ENCODE results near the gene VAV2.

Gene VAV2

DNA sequence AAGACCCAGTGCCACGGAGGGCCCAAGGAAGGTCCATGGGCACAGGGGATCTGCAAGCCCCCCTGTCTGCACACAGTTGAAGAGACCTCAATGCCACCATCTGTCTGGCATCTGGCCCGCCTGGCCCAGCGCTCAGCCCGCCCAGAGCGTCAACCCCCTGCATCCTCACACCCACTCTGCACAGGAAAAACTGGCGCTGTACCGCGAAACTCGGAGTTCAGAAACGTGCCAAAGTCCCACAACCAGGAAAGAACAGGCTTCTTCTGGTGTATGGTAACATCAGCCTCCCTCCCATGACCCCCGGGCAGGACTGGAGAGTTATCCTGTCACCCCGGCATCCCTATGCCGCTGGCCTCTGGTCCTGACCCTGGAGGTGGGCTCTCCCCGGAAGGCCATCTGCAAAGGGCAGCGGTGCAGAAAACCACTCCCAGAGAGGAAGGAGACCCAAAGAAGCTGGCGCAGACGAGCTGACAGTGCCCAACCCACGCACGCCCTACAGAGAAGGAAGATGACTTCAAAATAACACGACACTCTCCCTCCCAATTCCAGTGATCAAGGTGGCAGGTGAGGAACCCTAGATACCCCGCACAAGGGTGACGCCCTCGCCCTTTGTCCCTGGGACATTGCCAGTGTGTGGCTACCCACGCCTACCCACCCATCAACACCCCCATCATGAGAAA lies 18.9 kb downstream of the VAV2 start:
- no peak for DNase-seq (ENCODE audit: low spot score in 2 of 2)

DNA sequence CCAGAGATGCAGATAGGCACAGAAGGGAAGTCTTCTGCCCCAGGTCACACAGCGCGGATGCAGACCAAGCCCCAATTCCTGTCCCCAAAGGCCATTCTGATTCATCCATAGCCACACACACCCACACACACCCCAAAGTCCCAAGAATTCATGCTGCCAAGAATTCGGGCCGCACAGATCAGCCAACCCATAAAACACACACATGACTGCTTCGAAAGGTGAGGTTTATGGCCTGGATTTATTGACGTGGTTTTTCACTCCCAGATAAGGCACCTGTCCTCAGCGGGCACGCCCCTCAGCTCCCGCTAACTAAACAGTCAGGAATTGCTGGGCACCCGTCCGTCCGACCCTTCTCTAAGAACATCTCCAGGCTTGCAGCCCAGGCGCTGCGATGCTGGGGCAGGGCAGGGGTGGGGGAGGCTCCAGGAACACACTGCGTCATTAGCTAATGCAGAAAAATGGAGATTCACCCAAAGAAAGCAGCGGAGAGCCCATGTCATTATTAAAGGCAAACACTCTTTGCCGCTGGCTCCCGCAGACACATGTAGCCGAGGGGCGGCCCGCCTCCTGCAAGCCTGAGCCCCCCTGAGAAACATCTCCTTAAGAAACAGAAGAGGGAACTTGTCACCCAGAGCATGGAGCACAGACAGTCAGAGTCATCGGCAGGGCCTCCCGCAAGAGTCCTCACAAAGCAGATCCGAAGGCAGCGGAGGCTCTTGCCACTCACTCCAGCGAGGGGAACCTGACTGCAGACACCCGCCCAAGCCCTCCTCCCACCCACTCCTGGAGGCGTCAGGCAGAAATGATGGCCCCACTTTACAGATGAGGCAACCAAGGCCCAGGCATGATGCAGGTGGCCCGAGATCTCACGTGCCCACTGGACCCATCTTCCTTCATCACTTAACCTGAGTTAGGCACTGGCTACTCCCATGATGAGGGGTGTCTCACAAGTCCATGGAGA lies 19.9 kb downstream of the VAV2 start:
- Mint-ChIP-seq H3K9me3 (no peaks in the 10 kb centered on the region), H3K27ac (no peak overlapping the region), H3K4me1 (peaks cover 18% of the 10 kb centered on the region), H3K36me3 (no peaks in the 10 kb centered on the region), H3K4me3 (no peak overlapping the region)
- DNase-seq (ENCODE audit: low spot score in 2 of 2) (no peak), ATAC-seq (no peak)

More for the DNA sequence above, 18.9 kb downstream of the VAV2 start:
- Mint-ChIP-seq H3K27ac (no peak overlapping the region), H3K9me3 (no peaks in the 10 kb centered on the region), H3K4me3 (no peak overlapping the region), H3K4me1 (peaks cover 17% of the 10 kb centered on the region), H3K36me3 (no peaks in the 10 kb centered on the region)
- no peak for ATAC-seq

DNA sequence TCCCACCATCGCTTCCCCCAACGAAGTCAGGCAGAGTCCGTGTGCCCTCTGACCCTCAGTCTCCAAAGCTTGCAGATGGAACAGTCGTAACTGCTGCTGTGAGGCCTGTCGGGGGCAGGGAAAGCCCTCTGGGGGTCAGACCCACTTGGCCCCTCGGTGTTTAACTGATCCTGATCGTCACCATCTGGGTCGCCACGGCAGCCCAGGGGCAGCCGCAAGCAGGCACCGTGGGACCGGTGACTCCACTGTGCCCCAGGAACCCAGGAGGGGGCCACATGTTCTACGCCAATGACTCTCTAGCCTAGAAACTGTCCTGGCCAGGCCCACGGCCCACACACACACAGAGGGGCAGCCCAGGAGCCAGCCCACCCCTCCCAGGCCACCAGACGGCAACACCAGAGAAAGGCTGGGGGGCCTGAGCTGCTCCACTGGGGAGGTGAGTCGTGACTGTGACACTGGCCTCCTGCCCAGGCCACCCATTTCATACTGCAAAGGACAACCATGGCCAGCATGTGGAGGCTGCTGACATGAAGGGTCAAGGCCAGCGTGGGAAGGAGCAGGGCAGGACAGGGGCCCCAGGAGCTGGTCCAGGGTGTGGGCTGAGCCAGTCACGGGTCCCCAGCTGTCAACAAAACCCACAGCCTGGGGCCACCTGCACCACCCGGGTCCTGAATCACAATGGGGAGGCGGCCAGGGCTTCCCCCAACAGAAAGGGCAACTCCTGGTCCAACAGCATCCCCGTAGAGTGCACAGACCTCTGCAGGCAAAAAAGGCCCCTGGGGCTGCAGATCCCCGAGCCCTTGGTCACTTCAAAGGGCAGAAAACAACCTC lies 20.8 kb downstream of the VAV2 start:
- no peaks in the 10 kb centered on the region for H3K36me3 Mint-ChIP-seq
- H3K9me3 Mint-ChIP-seq: no peaks in the 10 kb centered on the region
- no peak for ATAC-seq
- H3K4me1 Mint-ChIP-seq: peaks cover 22% of the 10 kb centered on the region
- DNase-seq (ENCODE audit: low spot score in 2 of 2): no peak
- no peak overlapping the region for H3K4me3 Mint-ChIP-seq
- H3K27ac Mint-ChIP-seq: no peak overlapping the region

DNA sequence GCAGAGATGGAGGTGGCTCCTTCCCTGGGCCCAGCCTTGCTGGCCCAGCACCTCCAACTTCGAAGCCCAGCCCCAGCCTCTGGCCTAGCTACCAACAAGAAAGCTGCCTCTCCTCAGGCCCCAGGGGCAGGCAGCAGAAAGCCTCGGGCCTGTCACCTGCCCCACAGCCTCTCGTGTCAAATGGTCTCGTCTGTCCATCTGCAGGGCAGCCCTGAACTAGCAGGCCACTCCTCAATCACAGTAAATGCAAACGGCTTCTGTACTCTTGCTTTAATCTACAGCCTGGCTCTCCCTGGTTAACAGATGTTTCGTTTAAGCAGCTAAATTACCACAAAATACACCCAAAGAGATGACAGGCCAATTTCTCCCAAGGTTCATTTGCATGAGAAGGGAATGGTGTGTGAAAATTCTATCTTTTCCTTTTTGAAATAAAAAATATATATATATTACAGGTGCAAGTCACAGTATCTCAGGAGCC lies 21.5 kb downstream of the VAV2 start:
- Mint-ChIP-seq H3K4me1 (peaks cover 29% of the 10 kb centered on the region), H3K36me3 (no peaks in the 10 kb centered on the region), H3K27ac (no peak overlapping the region), H3K4me3 (no peak overlapping the region), H3K9me3 (peaks cover 5% of the 10 kb centered on the region)
- DNase-seq (ENCODE audit: low spot score in 2 of 2) (no peak), ATAC-seq (no peak)

DNA sequence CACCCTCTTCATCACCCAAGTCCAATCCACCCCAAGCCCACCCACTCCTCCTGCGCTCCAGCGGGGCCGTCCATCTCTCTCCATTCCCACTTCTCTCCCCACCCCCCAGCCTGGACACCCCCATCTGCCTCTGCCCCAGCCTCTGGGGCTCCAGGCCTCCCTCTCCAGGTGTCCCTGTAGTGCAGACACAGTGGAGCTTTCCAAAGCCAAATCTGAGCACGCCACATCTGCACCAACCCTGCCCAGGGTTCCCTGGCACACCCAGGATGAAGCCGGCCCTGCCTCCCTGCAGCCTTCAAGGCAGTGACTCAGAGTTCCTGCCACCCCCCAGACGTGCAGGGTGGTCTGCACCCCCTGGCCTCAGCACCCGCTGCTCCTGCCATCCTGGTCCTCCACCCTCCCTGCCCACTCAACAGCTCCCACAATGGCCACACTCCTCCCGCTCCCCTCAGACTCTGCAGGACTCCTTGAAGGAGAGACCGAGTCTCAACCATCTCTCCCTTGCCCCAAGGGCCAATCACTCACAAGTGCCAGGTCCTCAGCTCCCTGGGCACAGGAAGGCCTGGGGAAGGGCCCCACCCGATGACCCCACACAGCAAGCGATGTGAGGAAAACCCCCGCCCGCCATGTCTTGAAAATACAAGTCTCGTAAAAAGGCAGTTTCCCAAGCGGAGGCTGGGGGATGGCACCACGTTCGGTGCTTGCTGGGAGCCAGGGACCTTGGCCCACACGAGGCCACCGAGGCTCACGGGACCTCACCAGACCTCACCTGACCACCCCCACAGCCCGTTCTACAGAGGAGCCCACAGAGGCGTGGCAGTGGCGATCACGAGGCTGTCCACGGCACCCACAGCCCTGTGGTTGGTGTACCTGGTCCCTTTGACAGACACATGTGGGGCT lies 22.2 kb downstream of the VAV2 start:
- no peak for DNase-seq (ENCODE audit: low spot score in 2 of 2)
- Mint-ChIP-seq H3K4me3 (no peak overlapping the region), H3K4me1 (peaks cover 25% of the 10 kb centered on the region), H3K9me3 (peaks cover 6% of the 10 kb centered on the region), H3K27ac (no peak overlapping the region), H3K36me3 (no peaks in the 10 kb centered on the region)
- ATAC-seq: no peak

DNA sequence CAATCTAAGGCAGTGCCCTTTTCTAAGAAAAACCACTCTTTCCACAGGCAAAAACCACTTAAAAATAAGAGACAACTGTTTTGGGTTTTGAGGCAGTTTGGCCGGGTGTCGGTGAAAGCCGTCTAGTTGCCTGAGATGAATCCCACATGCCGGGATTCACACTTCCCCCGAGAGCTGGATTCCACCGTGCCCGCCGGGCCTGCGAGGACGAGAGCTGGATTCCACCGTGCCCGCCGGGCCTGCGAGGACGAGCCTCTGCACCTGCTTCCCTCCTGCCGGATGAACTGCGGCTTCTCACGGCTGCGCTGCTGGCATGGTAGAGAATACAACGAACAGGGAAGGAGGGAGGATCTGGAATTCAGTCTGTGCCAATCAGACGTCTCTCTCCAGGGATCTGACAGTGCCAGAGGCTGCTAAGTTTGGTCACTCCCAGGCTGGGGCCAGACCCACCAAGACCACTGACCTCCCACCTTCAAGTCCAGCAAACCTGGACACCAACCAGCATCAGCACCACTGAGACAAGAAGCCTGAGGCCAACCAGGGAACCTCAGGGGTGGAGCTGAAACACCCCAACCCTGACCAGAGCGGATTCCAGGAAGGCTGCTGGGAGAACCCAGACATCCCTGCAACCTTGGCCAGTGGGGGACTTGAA lies 23.0 kb downstream of the VAV2 start:
- H3K36me3 Mint-ChIP-seq: no peaks in the 10 kb centered on the region
- no peak for DNase-seq (ENCODE audit: low spot score in 2 of 2)
- H3K27ac Mint-ChIP-seq: no peak overlapping the region
- H3K4me3 Mint-ChIP-seq: no peak overlapping the region
- H3K4me1 Mint-ChIP-seq: peaks cover 20% of the 10 kb centered on the region
- no peak for ATAC-seq
- peaks cover 13% of the 10 kb centered on the region for H3K9me3 Mint-ChIP-seq

DNA sequence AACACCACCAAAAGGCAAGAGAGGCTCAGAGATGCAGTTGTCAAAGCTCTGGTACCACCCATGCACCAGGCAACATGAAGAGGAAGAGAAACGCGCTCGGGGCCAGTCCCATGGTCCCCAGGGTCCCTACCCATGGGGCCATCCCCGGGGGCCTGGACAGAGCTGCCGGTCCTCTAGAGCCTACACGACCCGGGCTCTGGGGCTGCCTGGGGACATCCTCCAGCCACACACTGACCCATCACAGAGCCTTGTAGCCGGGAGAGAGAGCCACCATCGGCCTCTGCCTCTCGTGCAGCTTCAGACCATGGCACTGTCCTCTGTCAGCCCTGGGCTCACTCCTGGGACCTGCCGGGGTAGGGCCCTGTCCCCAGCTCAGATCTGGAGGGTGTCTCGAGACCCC lies 23.7 kb downstream of the VAV2 start:
- DNase-seq (ENCODE audit: low spot score in 2 of 2) (no peak), ATAC-seq (no peak)
- H3K27ac Mint-ChIP-seq: no peak overlapping the region
- peaks cover 13% of the 10 kb centered on the region for H3K9me3 Mint-ChIP-seq
- H3K36me3 Mint-ChIP-seq: no peaks in the 10 kb centered on the region
- peaks cover 16% of the 10 kb centered on the region for H3K4me1 Mint-ChIP-seq
- no peak overlapping the region for H3K4me3 Mint-ChIP-seq

DNA sequence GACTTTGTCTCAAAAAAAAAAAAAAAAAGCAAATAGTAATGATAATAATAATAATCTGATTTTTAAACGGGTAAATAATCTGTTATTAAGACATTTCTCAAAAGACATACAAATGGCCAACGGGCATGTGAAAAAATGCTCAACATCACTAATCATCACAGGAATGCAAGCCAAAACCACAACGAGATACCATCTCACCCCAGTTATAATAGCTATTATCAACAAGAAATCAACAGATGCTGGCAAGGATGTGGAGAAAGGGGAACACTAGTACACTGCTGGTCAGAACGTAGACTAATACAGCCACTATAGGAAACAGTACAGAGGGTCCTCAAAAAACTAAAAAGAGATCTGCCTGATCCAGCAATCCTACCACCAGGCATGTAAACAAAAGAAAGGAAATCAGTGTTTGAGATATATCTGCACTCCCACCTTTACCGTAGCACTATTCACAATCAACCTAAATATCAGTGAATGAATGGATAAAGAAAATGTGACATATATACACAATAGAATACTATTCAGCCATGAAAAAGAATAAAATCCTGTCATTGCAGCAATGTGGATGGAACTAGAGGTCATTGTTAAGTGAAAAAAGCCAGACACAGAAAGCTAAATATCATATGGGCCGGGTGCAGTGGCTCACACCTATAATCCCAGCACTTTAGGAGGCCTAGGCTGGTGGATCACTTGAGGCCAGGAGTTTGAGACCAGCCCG lies 24.9 kb downstream of the VAV2 start:
- Mint-ChIP-seq H3K4me3 (no peak overlapping the region), H3K4me1 (peaks cover 12% of the 10 kb centered on the region), H3K9me3 (peaks cover 13% of the 10 kb centered on the region), H3K36me3 (no peaks in the 10 kb centered on the region), H3K27ac (no peak overlapping the region)
- DNase-seq (ENCODE audit: low spot score in 2 of 2): no peak
- ATAC-seq: no peak

DNA sequence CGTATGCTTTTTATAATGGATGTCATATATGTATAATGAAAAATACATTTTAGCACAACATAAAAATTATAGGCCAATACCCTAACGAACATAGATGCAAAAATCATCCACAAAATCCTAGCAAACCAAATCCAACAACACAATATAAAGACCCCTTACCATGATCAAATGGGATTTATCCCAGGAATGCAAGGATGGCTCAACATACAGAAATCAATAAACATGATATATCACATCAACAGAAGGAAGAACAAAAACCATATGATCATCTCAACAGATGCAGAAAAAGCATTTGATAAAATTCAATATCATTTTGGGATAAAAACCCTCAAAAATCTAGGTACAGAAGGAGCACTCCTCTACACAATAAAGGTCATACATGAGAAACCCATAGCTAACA lies 27.7 kb downstream of the VAV2 start:
- DNase-seq (ENCODE audit: low spot score in 2 of 2) (no peak), ATAC-seq (no peak)
- Mint-ChIP-seq H3K4me3 (no peak overlapping the region), H3K36me3 (no peaks in the 10 kb centered on the region), H3K27ac (no peak overlapping the region), H3K4me1 (peaks cover 12% of the 10 kb centered on the region), H3K9me3 (peaks cover 13% of the 10 kb centered on the region)

DNA sequence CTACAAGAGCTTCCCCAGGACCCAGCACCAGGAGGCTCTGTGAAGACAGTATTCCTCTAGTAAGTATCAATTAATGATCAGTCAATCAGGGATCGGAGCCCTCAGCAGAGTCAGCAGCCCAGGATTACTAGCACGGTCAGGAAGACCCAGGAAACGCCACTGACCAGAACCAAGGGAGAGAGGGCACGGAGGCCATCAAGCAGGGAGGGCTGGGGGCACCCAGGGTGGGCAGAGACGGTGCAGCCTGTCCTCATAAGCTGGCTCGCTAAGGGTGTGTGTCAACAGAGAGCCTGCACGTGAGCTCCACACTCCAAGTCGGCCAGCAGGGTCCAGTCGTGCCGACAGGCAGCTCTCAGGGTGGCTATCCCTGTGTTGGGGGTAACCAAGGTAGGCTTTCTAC lies 29.0 kb downstream of the VAV2 start:
- Mint-ChIP-seq H3K36me3 (no peaks in the 10 kb centered on the region), H3K4me1 (peaks cover 18% of the 10 kb centered on the region), H3K27ac (no peak overlapping the region), H3K4me3 (no peak overlapping the region), H3K9me3 (peaks cover 13% of the 10 kb centered on the region)
- DNase-seq (ENCODE audit: low spot score in 2 of 2): no peak
- no peak for ATAC-seq

DNA sequence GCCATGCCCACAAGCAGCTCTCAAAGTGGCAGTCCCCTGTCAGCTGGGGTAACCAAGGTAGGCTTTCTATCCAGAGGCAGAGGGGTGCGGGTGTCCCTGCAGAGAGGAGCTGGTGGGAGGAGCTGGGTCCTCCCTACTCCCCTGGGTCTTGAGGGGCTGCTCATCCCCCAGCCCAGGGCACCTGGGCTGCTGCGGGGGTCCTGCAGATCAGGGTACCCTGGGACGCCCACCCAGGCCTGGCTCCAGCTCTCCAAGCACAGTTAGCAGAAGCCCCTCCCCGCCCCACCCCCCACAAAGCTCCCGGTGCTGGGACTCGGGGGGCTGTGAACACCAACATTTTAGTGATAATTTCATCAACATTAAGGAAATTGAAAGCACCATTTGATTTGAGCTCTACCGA lies 29.8 kb downstream of the VAV2 start:
- peaks cover 13% of the 10 kb centered on the region for H3K9me3 Mint-ChIP-seq
- H3K4me3 Mint-ChIP-seq: no peak overlapping the region
- DNase-seq (ENCODE audit: low spot score in 2 of 2) (no peak), ATAC-seq (no peak)
- peaks cover 20% of the 10 kb centered on the region for H3K4me1 Mint-ChIP-seq
- no peak overlapping the region for H3K27ac Mint-ChIP-seq
- H3K36me3 Mint-ChIP-seq: no peaks in the 10 kb centered on the region

DNA sequence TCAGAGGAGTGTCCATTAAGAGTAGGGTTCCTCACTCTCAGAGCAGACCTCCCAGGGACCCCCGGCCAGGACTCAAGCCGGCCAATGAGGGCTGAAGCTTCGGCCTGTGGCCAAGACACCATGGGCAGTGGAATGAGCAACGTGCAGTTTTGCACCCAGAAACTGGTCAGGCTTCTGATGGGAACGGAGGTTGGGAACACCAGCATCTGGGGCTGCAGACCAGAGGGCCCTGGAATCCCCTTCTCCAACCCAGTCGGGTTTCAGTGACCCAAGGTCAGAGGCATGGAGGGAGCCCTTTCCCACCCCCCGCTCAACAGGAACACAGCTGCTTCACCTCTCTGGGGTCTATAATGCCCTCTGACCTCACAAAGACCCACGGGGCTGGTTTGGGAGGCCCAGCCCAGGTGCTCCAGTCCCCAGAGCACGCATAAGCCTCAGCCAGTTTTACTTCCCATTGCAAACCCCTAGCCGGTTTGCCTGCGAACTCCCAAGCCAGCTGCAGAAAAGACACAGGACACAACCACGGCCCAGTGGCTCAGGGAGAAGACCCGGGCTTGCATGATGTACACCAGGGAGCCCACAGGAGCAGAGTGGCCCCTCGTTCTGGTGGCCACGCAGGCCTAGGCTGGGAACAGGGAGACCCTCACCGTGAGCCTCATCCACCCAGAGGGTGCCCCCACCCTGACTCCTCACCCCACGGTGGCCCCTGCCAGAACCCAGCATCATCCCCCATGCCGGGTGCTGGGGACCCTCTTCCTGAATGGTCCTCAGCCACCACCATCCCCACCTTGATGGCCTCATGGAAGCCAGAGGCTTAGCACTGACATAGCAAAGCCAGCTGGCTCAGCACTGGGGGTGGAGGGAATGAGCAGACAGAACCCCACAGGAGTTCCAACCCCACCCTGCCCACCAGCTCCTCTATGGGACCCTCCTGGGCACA lies 30.6 kb downstream of the VAV2 start:
- Mint-ChIP-seq H3K27ac (no peak overlapping the region), H3K4me3 (no peak overlapping the region)

More for the DNA sequence above, 30.6 kb downstream of the VAV2 start:
- no peak for DNase-seq (ENCODE audit: low spot score in 2 of 2)
- peaks cover 13% of the 10 kb centered on the region for H3K9me3 Mint-ChIP-seq
- peaks cover 21% of the 10 kb centered on the region for H3K4me1 Mint-ChIP-seq
- ATAC-seq: no peak
- H3K36me3 Mint-ChIP-seq: peaks cover under 1% of the 10 kb centered on the region
